Fibroblast of villous mesenchyme (primary cell): ENCODE measurements around the gene MEGF9. TPM values are rescaled to one million over a fixed set of nuclear protein-coding genes. Genes with fewer than 3 reads are reported as not detected.
"Not testable (repeated sequence)": the region's sequence is repeated elsewhere in the genome, so short reads cannot be mapped to it uniquely, and the experiment has no call there.

Experiments
- DNase-seq: peaks from one replicate; pipeline ENCODE4 v3.0.0-alpha.2; 2010; ENCODE audit warnings: low read depth
- H3K4me3 ChIP-seq: 2 replicates; pipeline ENCODE4 v1.5.1; 2011; ENCODE audit warnings: low read depth, mild to moderate bottlenecking, low read length
- total RNA-seq: library from RNA; depleted of rRNA; stranded (reverse); fragments of >200 nt; gene quantifications from 2 replicates; pipeline ENCODE4 v1.2.3, GENCODE V29; 2012
- TF ChIP-seq, protein P1 (sequence below): IDR thresholded peaks from 2 replicates; pipeline ENCODE4 v1.5.1; 2012; ENCODE audit warnings: low read depth, mild to moderate bottlenecking, low read length; ENCODE audit not compliant: insufficient read depth

The MEGF9 gene
- total RNA-seq, 1 donor: 4.3 TPM

DNA sequence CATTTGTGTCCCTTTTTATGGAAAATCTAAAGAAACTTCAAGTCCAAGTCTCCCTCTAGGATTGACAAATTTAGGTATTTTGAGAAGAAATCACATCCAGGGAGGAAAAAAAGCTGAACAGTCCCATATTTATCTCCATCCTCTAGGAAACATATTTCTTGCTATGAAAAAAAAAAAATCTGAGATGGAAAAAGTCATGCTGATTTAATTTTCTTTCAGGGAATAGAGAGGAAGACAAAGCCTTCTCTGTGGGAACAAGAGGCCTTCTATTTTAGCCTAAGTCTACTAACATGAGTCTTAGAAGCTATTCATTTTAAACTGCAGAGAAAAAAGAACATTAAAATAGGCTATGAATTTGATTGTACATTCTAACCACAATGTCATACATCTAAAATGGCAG lies 71.2 kb downstream of the MEGF9 start:
- TF ChIP-seq, protein P1, sequence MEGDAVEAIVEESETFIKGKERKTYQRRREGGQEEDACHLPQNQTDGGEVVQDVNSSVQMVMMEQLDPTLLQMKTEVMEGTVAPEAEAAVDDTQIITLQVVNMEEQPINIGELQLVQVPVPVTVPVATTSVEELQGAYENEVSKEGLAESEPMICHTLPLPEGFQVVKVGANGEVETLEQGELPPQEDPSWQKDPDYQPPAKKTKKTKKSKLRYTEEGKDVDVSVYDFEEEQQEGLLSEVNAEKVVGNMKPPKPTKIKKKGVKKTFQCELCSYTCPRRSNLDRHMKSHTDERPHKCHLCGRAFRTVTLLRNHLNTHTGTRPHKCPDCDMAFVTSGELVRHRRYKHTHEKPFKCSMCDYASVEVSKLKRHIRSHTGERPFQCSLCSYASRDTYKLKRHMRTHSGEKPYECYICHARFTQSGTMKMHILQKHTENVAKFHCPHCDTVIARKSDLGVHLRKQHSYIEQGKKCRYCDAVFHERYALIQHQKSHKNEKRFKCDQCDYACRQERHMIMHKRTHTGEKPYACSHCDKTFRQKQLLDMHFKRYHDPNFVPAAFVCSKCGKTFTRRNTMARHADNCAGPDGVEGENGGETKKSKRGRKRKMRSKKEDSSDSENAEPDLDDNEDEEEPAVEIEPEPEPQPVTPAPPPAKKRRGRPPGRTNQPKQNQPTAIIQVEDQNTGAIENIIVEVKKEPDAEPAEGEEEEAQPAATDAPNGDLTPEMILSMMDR: no peak
- H3K4me3 ChIP-seq: no peak overlapping the region
- no peak for DNase-seq

DNA sequence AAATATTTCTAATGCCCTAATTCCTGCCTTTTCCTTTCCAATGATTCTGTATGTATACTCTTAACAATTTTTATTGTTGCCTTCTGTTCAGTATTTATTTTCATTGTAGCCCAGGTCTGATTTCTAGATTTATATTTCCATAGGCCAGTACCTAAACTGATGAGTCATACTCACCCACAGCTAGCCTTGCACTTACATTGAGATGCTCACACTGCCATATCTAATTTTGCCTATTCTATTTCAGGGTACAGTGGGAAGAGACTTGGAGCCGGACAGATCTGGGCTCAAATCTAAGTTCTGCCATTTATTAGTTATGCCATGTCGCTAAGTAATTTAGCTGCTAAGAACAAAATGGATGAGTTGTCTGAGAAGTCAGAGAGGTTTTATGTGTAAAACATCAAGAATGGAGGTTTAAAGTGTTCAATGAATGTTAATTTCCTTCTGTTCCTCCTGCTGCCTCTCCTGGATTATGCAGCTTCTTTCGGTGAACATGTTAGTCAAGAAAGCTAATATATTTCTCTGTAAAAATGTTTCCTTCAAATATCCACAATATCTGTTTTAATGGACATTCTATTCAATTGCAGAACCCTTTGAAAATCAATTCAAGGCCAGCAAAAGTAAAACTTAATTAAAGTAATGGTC lies 72.0 kb downstream of the MEGF9 start:
- TF ChIP-seq, protein P1: no peak
- no peak overlapping the region for H3K4me3 ChIP-seq
- DNase-seq: no peak

DNA sequence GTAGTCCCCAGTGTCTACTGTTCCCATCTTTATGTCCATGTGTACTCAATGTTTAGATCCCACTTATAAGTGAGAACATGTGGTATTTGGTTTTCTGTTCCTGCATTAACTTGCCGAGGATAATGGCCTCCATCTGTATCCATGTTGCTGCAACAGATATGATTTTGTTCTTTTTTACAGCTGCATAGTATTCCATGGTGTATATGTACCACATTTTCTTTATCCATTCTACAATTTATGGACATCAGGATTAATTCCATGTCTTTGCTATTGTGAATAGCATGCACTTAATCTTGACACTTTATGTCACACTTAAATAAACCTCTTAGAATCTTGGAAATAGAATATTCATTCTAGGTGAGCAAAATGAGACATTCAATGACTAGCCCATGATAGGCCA lies 73.4 kb downstream of the MEGF9 start:
- DNase-seq, H3K4me3 ChIP-seq: not testable (repeated sequence)

DNA sequence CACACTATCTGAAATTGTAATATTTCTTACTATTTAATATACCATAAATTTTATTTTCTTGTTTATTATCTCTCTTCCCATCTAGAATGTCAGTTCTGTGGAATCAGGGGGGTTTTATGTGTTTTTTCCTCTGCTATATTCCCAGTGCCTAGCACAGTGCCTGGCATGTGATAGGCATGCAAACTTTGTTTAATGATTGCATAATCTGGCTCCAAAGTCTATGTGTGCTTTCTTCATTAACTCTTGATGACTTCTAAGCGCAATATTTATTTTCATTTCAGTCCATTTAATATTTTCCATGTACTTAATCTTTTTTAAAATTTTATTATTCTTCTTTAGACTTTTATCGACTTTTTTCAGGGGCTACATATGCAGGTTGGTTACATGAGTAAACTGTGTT lies 73.9 kb downstream of the MEGF9 start:
- no peak overlapping the region for H3K4me3 ChIP-seq
- TF ChIP-seq, protein P1: no peak

DNA sequence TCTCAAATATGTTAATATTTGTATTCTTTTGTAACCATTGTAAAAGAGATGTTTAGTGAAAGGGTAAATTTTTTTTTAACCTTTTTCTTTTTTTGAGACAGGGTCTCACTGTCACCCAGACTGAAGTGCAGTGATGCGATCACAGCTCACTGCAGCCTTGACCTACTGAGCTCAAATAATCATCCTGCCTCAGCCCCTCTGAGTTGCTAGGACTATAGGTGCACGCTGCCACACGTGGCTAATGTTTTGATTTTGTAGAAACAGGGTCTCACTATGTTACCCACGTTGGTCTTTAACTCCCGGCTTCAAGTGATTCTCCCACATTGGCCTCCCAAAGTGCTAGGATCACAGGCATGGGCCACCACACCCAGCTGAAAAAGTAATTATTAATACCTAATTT lies 76.4 kb downstream of the MEGF9 start:
- no peak for DNase-seq
- TF ChIP-seq, protein P1: no peak
- no peak overlapping the region for H3K4me3 ChIP-seq

More for the DNA sequence above, 73.9 kb downstream of the MEGF9 start:
- DNase-seq: no peak

DNA sequence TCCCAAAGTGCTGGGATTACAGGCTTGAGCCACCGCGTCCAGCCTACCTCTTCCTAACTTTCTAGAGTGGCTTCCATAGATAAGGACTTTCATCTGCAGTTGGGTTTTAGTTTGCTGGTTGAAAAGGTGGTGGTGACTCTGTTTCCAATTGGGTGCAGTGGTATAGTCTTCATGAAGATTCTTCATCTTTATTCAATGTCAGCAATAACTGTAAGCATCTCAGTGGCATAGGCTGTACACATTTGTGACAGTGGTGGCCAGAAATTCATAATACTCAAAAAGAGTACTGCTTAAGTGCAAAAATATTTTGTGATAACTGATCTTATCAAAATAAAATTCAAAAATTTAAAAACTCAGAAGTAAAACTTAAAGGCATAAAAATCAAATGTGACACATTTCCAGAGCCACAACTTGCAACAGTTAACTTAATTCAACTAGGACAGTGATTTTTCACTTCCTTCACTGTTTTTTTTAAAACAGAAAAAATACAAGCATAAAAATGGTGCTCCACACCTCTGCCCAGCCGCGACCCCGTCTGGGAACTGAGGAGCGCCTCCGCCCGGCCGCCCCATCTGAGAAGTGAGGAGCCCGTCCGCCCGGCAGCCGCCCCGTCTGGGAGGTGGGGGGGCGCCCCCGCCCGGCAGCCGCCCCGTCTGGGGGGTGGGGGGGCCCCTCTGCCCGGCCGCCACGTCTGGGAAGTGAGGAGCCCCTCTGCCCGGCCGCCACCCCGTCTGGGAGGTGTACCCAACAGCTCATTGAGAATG lies 77.9 kb downstream of the MEGF9 start:
- no peak for DNase-seq
- no peak overlapping the region for H3K4me3 ChIP-seq
- TF ChIP-seq, protein P1: no peak

DNA sequence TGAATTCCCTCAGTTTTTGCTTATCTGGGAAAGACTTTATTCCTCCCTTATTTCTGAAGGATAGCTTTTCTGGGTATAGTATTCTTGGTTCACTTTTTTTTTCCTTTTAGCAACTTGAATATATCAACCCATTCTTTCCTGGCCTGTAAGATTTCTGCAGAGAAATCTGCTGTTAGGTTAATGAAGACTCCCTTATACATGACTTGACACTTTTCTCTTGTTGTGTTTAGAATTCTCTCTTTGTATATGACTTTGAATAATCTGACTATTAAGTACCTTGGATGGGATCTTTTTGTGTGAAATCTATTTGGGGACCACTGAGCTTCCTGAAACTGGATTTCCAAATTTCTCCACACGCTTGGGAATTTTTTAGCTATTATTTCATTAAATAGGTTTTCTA lies 79.3 kb downstream of the MEGF9 start:
- no peak for DNase-seq
- no peak overlapping the region for H3K4me3 ChIP-seq
- TF ChIP-seq, protein P1: no peak
